KBM-7 (cell line): ENCODE results near the gene EXOSC6.
"Not testable (repeated sequence)": the region's sequence is repeated elsewhere in the genome, so short reads cannot be mapped to it uniquely, and the experiment has no call there.

Experiments used
- DNase-seq: peaks from one replicate; pipeline ENCODE4 v3.0.0-alpha.2; 2015
- in situ Hi-C: fragments of 300-500 bp; cut with MboI; formaldehyde crosslinking; loops from 2 replicates; pipeline ENCODE4 v1.14.3; 2020; ENCODE audit warnings: low sequenced_read_pairs, low pct_unique_long_range_greater_than_20kb, mixed read lengths

The EXOSC6 gene

GRCh38 chr16:70257391-70257790 lies 5.7 kb upstream of the EXOSC6 start:
- no peak for DNase-seq
- in situ Hi-C loops = no loop called here

DNA sequence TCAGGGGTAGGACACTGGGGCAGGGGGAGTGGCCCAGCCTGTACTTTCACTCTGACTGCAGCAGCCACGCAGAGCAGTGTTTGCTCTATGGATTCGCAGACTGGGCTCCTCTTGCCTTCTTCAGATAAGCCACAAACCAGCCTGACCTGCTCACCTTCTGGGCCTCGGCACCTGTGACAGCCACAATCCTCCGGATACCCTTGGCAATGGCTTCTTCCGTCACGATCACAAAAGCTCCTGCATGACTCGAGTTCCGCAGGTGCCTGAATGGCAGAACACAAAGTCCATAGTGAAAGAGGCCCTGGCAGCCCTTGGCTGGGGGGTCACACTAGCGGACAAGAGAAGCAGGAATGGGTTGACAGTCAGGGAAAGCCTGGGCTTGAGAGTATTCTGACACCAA lies 3.8 kb upstream of the EXOSC6 start:
- in situ Hi-C loops = no loop called here
- DNase-seq = no peak

- no peak for DNase-seq
- in situ Hi-C loops = no loop called here
Observed at GRCh38 chr16:70254965-70255286, 3.2 kb upstream of the EXOSC6 start.

DNA sequence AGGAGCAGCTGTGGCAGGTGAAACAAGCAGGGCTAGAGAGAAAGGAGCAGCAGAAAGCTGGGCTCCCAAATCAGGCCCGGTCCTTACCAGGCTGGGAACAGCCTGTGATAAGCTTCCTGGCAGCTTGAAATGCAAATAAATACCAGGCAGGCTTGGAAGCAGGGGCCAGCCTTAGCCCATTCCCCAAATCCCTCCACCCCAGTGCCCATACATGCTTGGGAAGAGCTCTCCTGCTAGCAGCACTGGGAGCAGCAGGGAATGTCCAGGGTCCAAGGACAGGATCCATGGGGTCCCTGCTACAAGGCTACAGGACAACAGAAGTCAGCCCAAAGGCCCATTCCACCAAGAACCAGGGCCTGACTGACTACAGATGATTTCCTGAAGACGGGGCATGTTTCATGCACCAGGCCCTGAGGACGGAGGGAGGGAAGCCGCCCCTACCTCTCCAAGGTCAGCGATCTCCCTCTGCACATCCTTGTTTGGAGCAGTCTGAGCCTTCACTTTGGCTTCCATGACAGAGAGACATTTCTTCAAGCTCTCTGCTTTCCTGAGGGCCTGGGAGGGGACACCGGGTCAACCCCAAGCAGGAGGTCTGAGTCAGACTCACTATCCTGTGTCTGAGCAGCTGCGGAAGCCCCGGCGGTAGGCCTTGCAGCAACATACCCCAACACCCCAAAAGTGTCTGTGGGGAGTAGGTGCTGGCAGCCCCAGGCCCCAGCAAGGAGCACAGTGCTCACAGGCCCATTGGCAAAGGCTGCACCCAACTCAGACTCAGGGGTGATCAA lies 2.6 kb upstream of the EXOSC6 start:
- in situ Hi-C loops = no loop called here

DNA sequence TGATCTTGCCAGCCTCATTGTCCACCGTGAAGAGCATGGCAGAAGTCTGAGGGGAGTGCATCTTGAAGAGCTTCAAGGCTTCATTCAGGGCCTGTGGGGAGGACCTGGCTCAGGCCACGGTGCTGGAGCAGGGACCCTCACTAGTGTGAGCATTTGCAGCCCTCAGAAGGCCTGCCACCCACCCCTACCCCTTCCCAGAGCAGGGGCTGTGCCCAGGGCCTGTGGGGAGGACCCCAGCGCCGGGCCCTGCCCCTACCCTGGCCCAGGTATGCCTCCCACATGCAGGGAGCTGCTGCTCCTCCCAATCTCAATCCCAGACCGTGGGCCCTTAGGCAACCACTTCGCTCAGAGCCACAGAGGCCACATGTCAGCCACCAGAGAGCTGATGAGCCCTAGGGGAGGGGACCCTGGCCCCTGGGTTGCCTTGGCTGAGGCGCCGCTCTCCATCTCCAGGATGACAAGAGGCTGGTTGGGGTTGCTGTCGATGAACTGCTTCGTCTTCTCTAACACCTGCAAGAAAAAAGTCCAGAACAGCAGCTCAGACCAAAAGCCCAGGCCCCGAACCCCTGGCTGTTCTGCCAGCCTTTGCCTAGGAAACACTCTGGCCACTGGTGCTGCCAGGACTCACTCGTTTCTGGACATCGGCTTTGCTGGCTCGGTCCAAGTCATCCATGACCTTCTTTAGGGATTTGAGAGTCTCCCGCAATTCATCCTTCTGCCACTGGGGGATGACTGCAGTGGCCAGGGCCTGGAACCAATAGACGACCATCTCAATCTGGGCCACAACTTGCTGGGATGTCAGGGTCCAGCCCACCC lies 1.8 kb upstream of the EXOSC6 start:
- peak; percentile 22 for DNase-seq
- in situ Hi-C loops = no loop called here

More for the DNA sequence above, 2.6 kb upstream of the EXOSC6 start:
- no peak for DNase-seq

GRCh38 chr16:70252355-70252988 lies 732 bp upstream of the EXOSC6 start:
- DNase-seq = peak; percentile 24
- in situ Hi-C loops = no loop called here

- DNase-seq = peak; percentile 48
- in situ Hi-C loops = no loop called here
Observed at GRCh38 chr16:70250748-70251628, 752 bp downstream of the EXOSC6 start.

GRCh38 chr16:70249697-70250096 lies 2.0 kb downstream of the EXOSC6 start:
- DNase-seq, in situ Hi-C loops: not testable (repeated sequence)

GRCh38 chr16:70238773-70239172 lies 13.0 kb downstream of the EXOSC6 start:
- in situ Hi-C loops = not testable (repeated sequence)
- peak; percentile 35 for DNase-seq

- DNase-seq, in situ Hi-C loops: not testable (repeated sequence)
Observed at GRCh38 chr16:70231831-70232230, 19.9 kb downstream of the EXOSC6 start.

DNA sequence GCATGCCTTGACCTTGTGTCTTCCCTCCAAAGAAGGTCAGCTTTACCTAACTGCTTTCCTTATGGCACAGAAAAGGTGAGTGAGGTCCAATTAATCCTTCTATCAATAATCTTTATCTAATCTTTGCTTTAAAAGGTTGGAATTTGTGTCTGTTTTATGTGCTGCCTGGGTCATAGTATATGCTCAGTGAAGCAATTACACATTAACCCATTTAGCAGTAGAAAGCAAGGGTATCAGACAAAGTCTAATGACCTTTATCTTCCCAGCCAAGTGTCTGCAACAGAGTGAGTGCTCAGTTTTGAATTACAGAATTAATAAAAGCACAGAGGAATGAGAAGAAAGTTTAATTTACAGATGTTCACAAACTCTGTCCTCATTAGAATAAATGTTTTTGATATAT lies 25.7 kb downstream of the EXOSC6 start:
- DNase-seq, in situ Hi-C loops: not testable (repeated sequence)

GRCh38 chr16:70225430-70225829 lies 26.3 kb downstream of the EXOSC6 start:
- DNase-seq, in situ Hi-C loops: not testable (repeated sequence)

DNA sequence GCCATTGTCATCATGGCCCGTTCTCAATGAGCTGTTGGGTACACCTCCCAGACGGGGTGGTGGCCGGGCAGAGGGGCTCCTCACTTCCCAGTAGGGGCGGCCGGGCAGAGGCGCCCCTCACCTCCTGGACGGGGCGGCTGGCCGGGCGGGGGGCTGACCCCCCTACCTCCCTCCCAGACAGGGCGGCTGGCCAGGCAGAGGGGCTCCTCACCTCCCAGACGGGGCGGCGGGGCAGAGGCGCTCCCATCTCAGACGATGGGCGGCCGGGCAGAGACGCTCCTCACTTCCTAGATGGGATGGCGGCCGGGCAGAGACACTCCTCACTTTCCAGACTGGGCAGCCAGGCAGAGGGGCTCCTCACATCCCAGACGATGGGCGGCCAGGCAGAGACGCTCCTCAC lies 27.1 kb downstream of the EXOSC6 start:
- DNase-seq, in situ Hi-C loops: not testable (repeated sequence)

DNA sequence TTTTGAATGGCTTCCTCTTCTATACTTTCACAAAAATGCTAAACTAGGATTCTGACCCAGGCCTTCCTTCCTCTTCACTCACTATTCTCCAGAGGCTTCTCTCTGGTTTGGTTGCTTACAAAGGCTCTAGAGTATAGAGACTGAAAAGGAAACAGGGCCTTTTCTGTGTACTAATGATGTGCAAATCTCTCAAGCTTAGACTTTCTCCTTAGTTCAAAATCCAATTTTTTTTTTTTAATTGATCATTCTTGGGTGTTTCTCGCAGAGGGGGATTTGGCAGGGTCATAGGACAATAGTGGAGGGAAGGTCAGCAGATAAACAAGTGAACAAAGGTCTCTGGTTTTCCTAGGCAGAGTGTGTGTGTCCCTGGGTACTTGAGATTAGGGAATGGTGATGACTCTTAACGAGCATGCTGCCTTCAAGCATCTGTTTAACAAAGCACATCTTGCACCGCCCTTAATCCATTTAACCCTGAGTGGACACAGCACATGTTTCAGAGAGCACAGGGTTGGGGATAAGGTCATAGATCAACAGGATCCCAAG lies 27.7 kb downstream of the EXOSC6 start:
- in situ Hi-C loops = not testable (repeated sequence)

DNA sequence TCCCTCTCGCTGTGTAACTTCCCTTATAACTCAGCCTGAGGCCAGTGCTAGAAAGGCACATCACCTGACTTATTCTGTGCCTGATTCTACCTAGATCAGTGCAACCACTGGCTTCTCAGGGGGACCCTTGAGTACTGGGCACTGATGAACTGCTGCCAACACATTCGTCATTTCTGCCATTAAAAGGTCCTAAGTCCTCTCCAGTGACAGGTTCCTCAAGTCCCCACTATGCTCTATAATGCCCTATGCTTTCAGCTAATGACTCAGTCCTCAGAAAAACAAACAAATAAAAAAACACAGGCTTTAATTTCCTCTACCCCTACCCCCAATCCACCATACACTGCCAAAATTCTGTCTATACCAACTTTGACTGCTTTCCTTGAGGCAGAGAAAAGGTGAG lies 28.5 kb downstream of the EXOSC6 start:
- in situ Hi-C loops, DNase-seq: not testable (repeated sequence)

More for the DNA sequence above, 27.7 kb downstream of the EXOSC6 start:
- not testable (repeated sequence) for DNase-seq

GRCh38 chr16:70222574-70222973 lies 29.2 kb downstream of the EXOSC6 start:
- in situ Hi-C loops, DNase-seq: not testable (repeated sequence)

DNA sequence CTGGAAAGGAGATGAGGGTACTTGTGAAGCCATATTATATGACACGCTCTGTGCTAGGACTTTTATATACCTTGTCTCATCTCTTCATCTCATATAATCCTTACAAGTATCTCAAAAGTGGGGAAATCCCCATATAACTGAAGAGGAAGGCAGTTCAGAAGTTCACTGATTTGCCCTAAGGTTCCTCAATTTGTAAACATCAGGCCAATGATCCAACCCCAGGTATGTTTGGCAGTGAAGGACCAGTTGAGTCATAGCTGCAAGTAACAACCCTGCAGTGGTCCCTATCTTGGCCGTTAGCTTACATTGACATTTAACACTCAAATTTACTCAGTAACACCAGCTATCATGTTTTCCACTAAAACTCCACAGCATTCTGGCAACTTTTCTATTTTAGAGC lies 33.2 kb downstream of the EXOSC6 start:
- in situ Hi-C loops = not testable (repeated sequence)

DNA sequence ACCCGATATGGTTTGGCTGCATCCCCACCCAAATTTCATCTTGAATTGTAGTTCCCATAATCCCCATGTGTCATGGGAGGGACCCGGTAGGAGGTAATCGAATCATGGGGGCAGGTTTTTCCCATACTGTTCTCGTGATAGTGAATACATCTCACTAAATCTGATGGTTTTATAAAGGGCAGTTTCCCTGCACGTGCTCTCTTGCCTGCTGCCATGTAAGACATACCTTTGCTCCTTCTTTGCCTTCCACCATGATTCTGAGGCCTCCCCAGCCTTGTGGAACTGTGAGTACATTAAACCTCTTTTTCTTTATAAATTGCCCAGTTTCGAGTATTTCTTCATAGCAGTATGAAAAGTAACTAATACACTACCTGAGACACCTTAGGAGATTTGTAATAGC lies 45.4 kb downstream of the EXOSC6 start:
- in situ Hi-C loops, DNase-seq: not testable (repeated sequence)

More for the DNA sequence above, 33.2 kb downstream of the EXOSC6 start:
- not testable (repeated sequence) for DNase-seq
